ENCODE data around the gene UNC13B. TPM values are rescaled to one million over a fixed set of nuclear protein-coding genes. Genes with fewer than 3 reads are reported as not detected.

UNC13B gene
- total and polyA plus RNA-seq, 9 of the 15 experiments (the other 6 are each of a cell fraction or from before 2014, with no cell fraction given): 2.4 to 11.5 (median 8.6) TPM

DNA sequence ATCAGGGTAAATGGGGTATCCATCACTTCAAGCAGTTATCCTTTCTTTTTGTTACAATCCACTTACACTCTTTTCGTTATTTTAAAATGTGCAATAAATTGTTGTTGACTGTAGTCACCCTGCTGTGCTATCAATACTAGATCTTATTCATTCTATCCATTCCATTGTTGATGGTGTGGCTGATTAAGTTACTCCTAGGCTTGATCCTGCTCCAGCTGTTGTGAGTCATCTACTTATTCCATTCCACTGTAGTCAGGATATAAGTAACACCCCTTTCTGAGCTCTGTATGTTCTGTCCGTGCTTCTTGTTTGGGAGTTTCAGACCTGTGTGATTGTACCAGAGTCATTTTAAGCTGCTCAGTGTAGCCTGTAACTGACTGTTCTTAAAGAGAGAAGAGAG lies 205.6 kb downstream of the UNC13B start:
- H3K4me2 ChIP-seq (ENCODE audit: insufficient read depth, low read length): no peak overlapping the region
- 40% methylated on average over 2 of the region's 2 CpGs for WGBS (ENCODE audit: insufficient coverage, low coverage, missing lambda C conversion rate)
- no peaks in the 10 kb centered on the region for H3K27me3 ChIP-seq (ENCODE audit: control insufficient read depth in 2 of 2, insufficient read depth in 2 of 2, low read length in 2 of 2)
- BruUV-seq (replicated peaks): no TSS peak
- no peaks in the 10 kb centered on the region for H3K9me1 ChIP-seq (ENCODE audit: control insufficient read depth, insufficient read depth, low read length)
- no peaks in the 10 kb centered on the region for H3K79me2 ChIP-seq (ENCODE audit: control insufficient read depth, insufficient read depth, low read length)
- no peaks in the 10 kb centered on the region for H3K36me3 ChIP-seq (ENCODE audit: control insufficient read depth, insufficient read depth, low read length)
- in situ Hi-C loops (cut with MboI) (no loop called here), intact Hi-C loops (cut with micrococcal nuclease) (no loop called here)
- H3K4me1 ChIP-seq (replicated peaks in 1 of 2; ENCODE audit: control insufficient read depth in 2 of 2, insufficient read depth in 2 of 2, low read length in 2 of 2): no peaks in the 10 kb centered on the region
- FAIRE-seq (no peak), ATAC-seq (no peak), DNase-seq (ENCODE audit: extremely low read depth in 1 of 4, low spot score in 3 of 4) (no peak)
- TF ChIP-seq COPS2 (conservative IDR thresholded peaks at IDR 0.05) (no peak), SMARCA4 (IDR thresholded peaks at IDR 0.05) (no peak)
- no peak overlapping the region for H3K27ac ChIP-seq (ENCODE audit: extremely low read depth, low read depth, low read length)
- no peak overlapping the region for H3K4me3 ChIP-seq
- no peak overlapping the region for H2AFZ ChIP-seq (ENCODE audit: low read depth, low read length)
- no peaks in the 10 kb centered on the region for H3K9me3 ChIP-seq (replicated peaks; ENCODE audit: control insufficient read depth, insufficient read depth, low read depth, low read length)
- no peak overlapping the region for H3K9ac ChIP-seq (ENCODE audit: insufficient read depth in 1 of 2, low read depth in 2 of 2, low read length in 2 of 2)
- ChIA-PET CTCF (ENCODE audit: low intra/inter-chr PET ratio) (no interaction called here), POLR2A (no interaction called here)
- no peaks in the 10 kb centered on the region for H4K20me1 ChIP-seq (replicated peaks; ENCODE audit: control insufficient read depth, insufficient read depth, low read length)

DNA sequence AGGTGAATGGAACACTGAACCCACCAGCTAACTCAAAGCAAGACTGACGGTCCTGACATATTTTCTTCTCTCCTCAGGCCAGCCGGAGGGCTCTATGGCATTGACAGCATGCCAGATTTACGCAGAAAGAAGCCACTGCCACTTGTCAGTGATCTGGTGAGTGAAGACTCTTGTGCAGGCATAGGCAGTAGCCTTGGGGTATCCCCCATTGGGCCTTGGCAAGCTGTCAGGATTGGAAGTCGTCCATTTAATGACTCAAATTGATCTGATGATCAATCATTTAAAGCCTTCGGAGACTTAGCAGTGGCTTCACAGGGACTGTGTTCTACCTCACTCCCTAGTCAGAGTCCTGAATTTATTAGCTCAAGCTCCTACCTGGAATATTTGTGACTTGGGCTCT lies 208.4 kb downstream of the UNC13B start:
- no peaks in the 10 kb centered on the region for H4K20me1 ChIP-seq (replicated peaks; ENCODE audit: control insufficient read depth, insufficient read depth, low read length)
- DNase-seq (ENCODE audit: extremely low read depth in 1 of 4, low spot score in 3 of 4): no peak
- no peaks in the 10 kb centered on the region for H3K9me1 ChIP-seq (ENCODE audit: control insufficient read depth, insufficient read depth, low read length)
- BruUV-seq (replicated peaks): no TSS peak
- H3K4me1 ChIP-seq (replicated peaks in 1 of 2; ENCODE audit: control insufficient read depth in 2 of 2, insufficient read depth in 2 of 2, low read length in 2 of 2): no peaks in the 10 kb centered on the region
- no peak for FAIRE-seq
- no peaks in the 10 kb centered on the region for H3K27me3 ChIP-seq (ENCODE audit: control insufficient read depth in 2 of 2, insufficient read depth in 2 of 2, low read length in 2 of 2)
- WGBS (ENCODE audit: insufficient coverage, low coverage, missing lambda C conversion rate): 48% methylated on average over 5 of the region's 5 CpGs
- intact Hi-C loops (cut with micrococcal nuclease): no loop called here
- no peak overlapping the region for H3K9ac ChIP-seq (ENCODE audit: insufficient read depth in 1 of 2, low read depth in 2 of 2, low read length in 2 of 2)
- H3K4me3 ChIP-seq: no peak overlapping the region
- H2AFZ ChIP-seq (ENCODE audit: low read depth, low read length): no peak overlapping the region
- H3K36me3 ChIP-seq (ENCODE audit: control insufficient read depth, insufficient read depth, low read length): no peaks in the 10 kb centered on the region
- in situ Hi-C loops (cut with MboI): no loop called here
- CTCF ChIA-PET (ENCODE audit: low intra/inter-chr PET ratio): no interaction called here
- TF ChIP-seq NFXL1 (CRISPR knock-in tag; IDR thresholded peaks at IDR 0.05) (no peak), BRD9 (IDR thresholded peaks at IDR 0.05; ENCODE audit: low read depth, partially characterized antibody) (no peak), ZNF12 (CRISPR knock-in tag; IDR thresholded peaks at IDR 0.05) (no peak), ETV6 (IDR thresholded peaks at IDR 0.05; ENCODE audit: borderline replicate concordance in 1 of 2, low read depth in 2 of 2, low read length in 1 of 2) (no peak), ETV6 (CRISPR knock-in tag; IDR thresholded peaks at IDR 0.05; ENCODE audit: borderline replicate concordance) (no peak), CHD1 (IDR thresholded peaks at IDR 0.05; ENCODE audit: low read length) (no peak), RFX7 (CRISPR knock-in tag; IDR thresholded peaks at IDR 0.05) (no peak), NONO (IDR thresholded peaks at IDR 0.05; ENCODE audit: low read depth in 2 of 2, low read length in 1 of 2) (no peak)
- TF ChIP-seq, protein P1, sequence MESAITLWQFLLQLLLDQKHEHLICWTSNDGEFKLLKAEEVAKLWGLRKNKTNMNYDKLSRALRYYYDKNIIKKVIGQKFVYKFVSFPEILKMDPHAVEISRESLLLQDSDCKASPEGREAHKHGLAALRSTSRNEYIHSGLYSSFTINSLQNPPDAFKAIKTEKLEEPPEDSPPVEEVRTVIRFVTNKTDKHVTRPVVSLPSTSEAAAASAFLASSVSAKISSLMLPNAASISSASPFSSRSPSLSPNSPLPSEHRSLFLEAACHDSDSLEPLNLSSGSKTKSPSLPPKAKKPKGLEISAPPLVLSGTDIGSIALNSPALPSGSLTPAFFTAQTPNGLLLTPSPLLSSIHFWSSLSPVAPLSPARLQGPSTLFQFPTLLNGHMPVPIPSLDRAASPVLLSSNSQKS (CRISPR knock-in tag; IDR thresholded peaks at IDR 0.05): no peak
- POLR2A ChIA-PET: interaction anchor here (0.6 to 1.0 kb wide), 2 partner anchors 27 to 187 kb away, joined by 3 to 4 read pairs; no protein-coding TSS in a partner anchor
- H3K79me2 ChIP-seq (ENCODE audit: control insufficient read depth, insufficient read depth, low read length): no peaks in the 10 kb centered on the region
- no peak overlapping the region for H3K27ac ChIP-seq (ENCODE audit: extremely low read depth, low read depth, low read length)
- no peak overlapping the region for H3K4me2 ChIP-seq (ENCODE audit: insufficient read depth, low read length)
- ATAC-seq: no peak
- H3K9me3 ChIP-seq (replicated peaks; ENCODE audit: control insufficient read depth, insufficient read depth, low read depth, low read length): no peaks in the 10 kb centered on the region
